GM19035 (cell line): Measurements from ENCODE around the gene TIGAR.

Source experiments
- ATAC-seq: cut with Tn5 transposase; IDR thresholded peaks from one replicate; pipeline ENCODE4 v1.9.1; 2021; ENCODE audit not compliant: unreplicated experiment

Gene TIGAR

DNA sequence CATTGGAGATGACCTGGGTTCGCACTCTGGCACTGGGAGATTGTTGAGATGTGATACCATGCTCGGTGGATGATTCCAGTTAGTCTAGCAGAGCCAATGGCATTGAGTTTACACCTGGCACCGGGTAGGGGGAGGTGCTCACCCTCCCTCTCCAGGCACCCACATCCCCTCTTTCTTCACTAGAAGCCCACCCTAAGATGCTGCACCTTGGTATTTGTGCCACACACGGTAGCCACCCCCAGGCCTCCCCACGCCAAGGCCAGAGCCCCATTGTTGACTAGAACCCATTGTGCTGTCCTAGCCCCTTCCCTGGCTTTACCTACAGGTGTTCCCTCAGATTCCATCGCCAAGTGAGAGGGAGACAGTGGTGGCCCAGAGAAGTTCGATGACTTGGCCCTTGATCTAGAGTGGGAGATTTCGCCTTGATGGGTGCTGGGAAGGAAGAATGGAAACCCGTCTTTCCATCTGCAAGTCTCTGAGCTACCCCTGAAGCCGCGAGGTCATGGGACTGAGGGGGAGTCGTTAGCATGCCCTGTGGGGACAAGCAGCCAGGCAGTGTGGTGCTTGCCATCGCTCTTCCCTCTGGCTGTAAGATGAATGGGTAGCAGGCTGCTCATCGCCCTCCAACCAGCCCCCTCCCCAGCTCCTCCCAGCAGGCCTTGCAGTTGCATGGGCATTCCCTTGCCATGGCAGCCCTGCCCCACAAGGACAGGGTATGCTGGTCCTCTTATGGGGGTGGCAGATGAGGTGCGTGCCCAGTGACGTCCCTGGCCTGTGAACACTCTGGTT lies 38.7 kb upstream of the TIGAR start:
- ATAC-seq, result no peak

DNA sequence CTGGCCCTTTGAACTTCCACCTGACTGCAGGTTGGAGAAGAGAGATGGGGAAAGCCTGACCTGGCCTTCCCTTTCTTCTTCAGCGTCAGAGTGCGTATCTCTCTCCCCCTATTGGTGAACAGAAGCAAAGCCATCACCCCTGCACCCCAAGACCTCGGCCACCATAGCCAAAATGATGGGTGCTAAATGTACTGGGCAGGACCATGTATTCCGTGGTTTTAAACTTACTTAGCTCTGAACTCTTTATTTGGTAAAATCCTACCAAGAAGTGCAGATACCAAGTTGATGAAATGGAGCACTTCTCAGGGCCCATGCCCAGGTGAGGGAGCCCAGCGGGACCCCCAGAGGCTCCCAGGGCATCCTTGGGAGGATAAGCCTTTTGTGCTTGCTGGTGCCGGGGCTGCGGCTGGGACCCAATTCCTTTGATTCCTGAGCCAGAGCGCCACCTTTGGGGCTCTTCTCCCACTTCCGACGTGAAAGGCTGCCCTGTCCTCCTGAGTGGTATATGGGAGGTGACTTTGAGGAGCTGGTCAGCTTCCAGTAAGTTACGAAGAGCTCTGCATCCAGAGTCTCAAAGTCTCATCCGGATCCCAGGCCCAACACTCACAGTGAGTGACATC lies 38.0 kb upstream of the TIGAR start:
- ATAC-seq, result no peak

- ATAC-seq, result no peak
Observed at GRCh38 chr12:4283512-4284255, 37.3 kb upstream of the TIGAR start.

DNA sequence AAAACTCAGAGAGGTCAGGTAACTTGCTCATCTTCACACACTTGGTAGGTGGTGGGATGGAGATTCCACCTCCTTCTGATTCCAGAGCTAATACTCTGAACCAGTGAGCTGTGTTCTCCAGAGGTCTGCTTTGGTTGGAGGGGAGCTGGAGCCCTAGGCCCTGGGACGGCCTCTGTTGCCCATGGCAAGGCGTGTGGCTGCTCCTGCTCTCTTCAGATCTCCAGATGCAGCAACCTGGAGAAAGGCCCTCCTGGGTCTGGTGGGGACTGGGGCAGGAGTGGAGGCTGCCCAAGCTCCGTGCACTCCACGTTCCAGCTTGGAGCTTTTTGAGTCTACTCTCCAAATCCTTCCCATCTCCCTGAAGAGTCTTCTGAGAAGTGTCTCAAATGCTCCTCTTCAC lies 36.7 kb upstream of the TIGAR start:
- no peak for ATAC-seq

GRCh38 chr12:4285070-4285469 lies 35.9 kb upstream of the TIGAR start:
- ATAC-seq, result no peak

GRCh38 chr12:4286228-4286627 lies 34.8 kb upstream of the TIGAR start:
- no peak for ATAC-seq

GRCh38 chr12:4286771-4287317 lies 34.2 kb upstream of the TIGAR start:
- ATAC-seq, result no peak

DNA sequence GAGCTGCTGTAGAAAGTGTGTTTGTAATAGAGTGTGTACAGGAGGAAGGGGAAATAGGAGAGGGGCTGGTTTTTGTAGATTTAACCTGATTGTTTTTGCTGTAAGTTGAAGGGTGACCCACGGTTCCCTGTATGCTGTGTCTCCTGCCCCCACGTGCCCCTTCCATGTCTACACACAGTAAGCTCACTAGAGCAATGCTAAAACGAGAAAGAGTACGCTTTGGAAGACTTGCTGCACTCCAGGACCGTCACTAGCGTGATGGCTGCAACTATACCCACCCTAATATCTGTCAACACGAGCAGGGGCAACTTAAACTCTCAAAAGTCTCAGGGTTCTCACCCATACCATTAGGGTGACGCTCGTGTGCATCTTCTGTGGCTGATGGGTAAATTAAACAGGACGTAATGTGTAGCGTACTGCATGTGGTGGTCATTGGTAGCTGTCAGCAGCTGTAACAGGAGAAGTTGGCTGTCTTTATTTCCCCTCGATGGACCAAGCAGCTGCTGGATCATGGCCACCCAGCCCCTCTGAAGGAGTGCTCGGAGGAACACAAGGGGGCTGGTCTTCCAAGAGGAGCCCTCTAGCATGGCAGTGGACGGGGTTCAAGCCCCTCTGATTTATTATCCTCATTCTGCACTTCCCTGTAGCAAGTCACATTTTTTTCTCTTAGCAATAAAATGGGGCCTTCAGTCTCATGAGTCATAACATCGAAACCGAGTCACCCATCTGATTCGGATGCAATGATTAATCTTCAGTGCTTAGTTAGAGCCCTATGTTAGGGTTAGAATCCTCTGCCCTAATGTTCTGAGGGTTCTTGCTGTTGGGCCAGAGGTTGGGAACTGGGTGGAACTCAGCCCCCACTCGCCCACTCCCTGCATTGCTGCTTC lies 33.4 kb upstream of the TIGAR start:
- no peak for ATAC-seq

- no peak for ATAC-seq
Observed at GRCh38 chr12:4288296-4289131, 32.5 kb upstream of the TIGAR start.

GRCh38 chr12:4289231-4289878 lies 31.7 kb upstream of the TIGAR start:
- no peak for ATAC-seq

DNA sequence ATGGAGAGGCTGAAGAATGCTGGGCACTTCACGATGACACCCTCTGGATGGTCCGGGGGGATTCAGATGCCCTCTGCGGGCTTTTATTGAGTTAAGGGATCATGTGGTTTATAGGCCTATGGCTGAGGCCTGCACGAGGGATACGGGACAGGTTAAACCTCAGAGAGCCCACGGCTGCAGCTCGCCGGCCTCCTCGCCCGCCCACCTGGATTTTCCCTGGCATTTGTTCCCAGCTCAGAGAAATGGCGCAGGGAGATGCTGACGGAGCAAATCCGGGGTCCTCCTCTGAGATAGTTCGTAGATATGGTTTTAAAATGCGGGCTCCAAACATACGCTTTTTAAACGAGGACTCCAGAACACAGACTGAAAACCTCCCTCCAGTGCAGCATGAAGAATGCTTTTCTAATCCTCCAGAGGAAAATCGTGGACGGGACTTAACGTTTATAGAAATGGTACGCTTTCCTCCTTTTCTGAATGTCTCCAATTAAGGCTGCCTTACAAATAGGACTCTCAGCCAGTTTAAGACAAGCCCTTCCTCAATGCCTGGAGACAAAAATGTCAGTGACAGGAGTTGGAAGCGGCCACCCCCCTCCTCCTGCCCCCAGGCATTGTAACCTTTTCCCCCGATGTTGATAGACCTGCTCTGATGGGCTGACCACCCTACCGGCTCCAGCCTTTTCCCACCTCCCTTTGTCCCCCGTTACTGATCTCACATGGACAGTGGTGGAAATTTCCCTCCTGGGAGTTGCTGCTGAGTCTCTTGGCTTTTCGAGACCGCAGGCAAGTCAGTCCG lies 30.8 kb upstream of the TIGAR start:
- ATAC-seq, result no peak

DNA sequence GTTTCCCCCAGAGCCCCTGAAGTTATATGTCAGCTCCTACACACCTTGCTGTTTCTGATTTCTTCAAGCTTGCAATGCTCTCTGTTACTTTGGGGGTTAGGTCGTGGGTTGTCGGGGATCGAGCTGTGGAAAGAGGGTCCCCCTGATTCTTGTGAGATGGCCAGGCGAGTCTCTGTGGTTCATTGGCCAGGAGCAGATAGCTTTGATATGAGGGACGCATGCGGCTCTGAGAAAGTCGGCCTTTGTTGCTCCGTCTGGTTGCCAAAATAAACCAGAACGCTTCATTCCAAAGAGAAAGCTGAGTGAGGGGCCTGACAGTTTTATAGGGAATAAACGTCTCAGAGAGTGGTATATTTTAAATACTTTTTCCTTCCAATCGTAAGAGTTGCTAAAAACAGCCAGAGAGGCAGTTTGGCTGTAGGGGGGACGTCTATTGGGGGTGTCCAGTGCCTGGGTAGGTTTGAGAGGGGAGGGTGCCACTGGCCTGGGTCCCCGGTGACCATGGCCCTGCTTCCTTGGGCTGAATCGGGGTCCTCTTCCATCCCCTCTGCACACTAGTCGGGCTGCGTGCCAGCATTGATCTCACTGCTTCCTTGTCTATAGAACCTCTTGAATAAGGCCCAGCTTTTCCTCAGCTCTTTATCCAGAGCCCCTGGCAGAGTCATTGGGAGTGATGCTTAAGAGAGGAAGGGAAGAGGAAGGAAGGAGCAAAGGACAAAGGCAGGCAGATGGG lies 28.5 kb upstream of the TIGAR start:
- no peak for ATAC-seq

DNA sequence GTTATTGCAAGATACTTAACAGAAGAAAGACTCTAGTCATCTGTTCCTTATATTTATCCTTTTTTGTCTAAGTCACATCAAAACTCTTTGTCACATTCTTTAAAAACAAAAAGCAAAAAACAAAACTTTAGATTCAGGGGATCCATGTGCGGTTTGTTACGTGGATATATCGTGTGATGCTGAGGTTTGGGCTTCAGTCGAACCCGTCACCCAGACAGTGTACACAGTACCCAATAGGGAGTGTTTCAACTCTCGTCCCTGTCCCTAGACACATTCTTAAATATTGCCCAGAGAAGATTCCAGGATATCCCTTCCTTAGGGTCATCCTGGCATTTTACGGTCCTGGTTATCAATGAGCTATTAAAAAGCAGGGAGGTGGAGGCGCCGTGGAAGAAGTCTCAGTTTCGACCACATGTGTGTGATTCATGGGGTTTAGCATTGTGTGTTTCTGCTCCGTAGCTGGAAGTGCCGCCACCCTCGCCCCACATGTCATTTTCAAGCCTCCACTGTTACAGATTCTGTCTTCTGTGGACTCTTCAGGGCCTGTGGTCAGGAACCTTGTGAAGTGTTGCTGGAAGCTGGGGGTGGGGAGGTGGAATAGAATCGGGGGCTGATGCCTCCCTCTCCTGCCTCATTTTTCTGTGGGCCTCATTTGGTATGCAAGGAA lies 27.6 kb upstream of the TIGAR start:
- no peak for ATAC-seq

GRCh38 chr12:4293966-4294505 lies 27.0 kb upstream of the TIGAR start:
- ATAC-seq, result no peak

GRCh38 chr12:4296751-4297150 lies 24.3 kb upstream of the TIGAR start:
- no peak for ATAC-seq

GRCh38 chr12:4297617-4298016 lies 23.4 kb upstream of the TIGAR start:
- ATAC-seq, result no peak

DNA sequence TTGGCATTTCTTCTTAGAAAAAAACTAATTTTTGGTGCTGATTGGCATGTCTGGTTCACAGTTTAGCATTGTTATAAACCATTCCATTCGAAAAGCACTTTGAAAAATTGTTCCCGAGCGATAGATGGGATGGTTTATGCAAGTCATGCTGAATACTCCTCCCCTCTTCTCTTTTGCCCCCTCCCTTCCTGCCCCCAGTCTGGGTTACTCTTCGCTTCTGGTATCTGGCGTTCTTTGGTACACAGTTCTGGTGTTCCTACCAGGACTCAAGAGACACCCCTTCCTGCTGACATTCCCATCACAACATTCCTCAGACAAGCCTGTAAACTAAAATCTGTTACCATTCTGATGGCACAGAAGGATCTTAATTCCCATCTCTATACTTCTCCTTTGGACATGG lies 20.1 kb upstream of the TIGAR start:
- no peak for ATAC-seq
